HUES64 (cell line): ENCODE results near the gene MAPRE3.

Source experiments
- H3K27ac ChIP-seq: 2 replicates; pipeline ENCODE4 v1.7.0; 2013; ENCODE audit warnings: low read depth, low read length, inconsistent platforms
- H3K27me3 ChIP-seq: 2 replicates; pipeline ENCODE4 v1.6.1; 2013; ENCODE audit warnings: mild to moderate bottlenecking, low read length; ENCODE audit not compliant: insufficient read depth
- H3K36me3 ChIP-seq: 2 replicates; pipeline ENCODE4 v1.6.1; 2013; ENCODE audit warnings: mild to moderate bottlenecking, low read length; ENCODE audit not compliant: insufficient read depth
- H3K4me1 ChIP-seq: 2 replicates; pipeline ENCODE4 v1.6.1; 2013; ENCODE audit warnings: mild to moderate bottlenecking, low read length, moderate library complexity; ENCODE audit not compliant: insufficient read depth
- H3K4me3 ChIP-seq: 2 replicates; pipeline ENCODE4 v1.5.1; 2013; ENCODE audit warnings: mild to moderate bottlenecking, low read length, moderate library complexity
- H3K9ac ChIP-seq: 2 replicates; pipeline ENCODE4 v1.6.1; 2013; ENCODE audit warnings: mild to moderate bottlenecking, low read depth, low read length
- H3K9me3 ChIP-seq: 2 replicates; pipeline ENCODE4 v1.6.1; 2013; ENCODE audit warnings: low read depth, low read length; ENCODE audit not compliant: insufficient read depth
- WGBS: fragments of 150-250, 120-280 bp; methylation state at CpG from one replicate; pipeline ENCODE4 v1.1.7; 2013; ENCODE audit warnings: missing lambda C conversion rate; 5-methylcytosine and 5-hydroxymethylcytosine counted together

MAPRE3 gene

GRCh38 chr2:26951236-26951635 is 19.2 kb upstream of the MAPRE3 start:
- no peaks in the 10 kb centered on the region for H3K36me3 ChIP-seq
- 0 out of 2 replicates have a peak, but pooled peaks cover 3% of the 10 kb centered on the region for H3K4me1 ChIP-seq
- no peak overlapping the region for H3K4me3 ChIP-seq
- H3K9me3 ChIP-seq = no peaks in the 10 kb centered on the region
- H3K27me3 ChIP-seq = no peaks in the 10 kb centered on the region
- H3K9ac ChIP-seq = no peak overlapping the region
- no peak overlapping the region for H3K27ac ChIP-seq
- WGBS = 96% methylated on average over 3 of the region's 3 CpGs

- no peaks in the 10 kb centered on the region for H3K9me3 ChIP-seq
- no peak overlapping the region for H3K9ac ChIP-seq
- 0 out of 2 replicates have a peak, but pooled peaks cover 3% of the 10 kb centered on the region for H3K4me1 ChIP-seq
- H3K27ac ChIP-seq = no peak overlapping the region
- 55% methylated on average over 4 of the region's 4 CpGs for WGBS
- no peaks in the 10 kb centered on the region for H3K36me3 ChIP-seq
- H3K4me3 ChIP-seq = no peak overlapping the region
- no peaks in the 10 kb centered on the region for H3K27me3 ChIP-seq
Measured at GRCh38 chr2:26952374-26952773, 18.1 kb upstream of the MAPRE3 start.

GRCh38 chr2:26954135-26954534 is 16.3 kb upstream of the MAPRE3 start:
- no peaks in the 10 kb centered on the region for H3K27me3 ChIP-seq
- H3K4me1 ChIP-seq = 0 out of 2 replicates have a peak, but pooled peaks cover 3% of the 10 kb centered on the region
- H3K36me3 ChIP-seq = no peaks in the 10 kb centered on the region
- H3K4me3 ChIP-seq = no peak overlapping the region
- H3K9me3 ChIP-seq = no peaks in the 10 kb centered on the region
- no peak overlapping the region for H3K27ac ChIP-seq
- H3K9ac ChIP-seq = no peak overlapping the region
- 87% methylated on average over 4 of the region's 4 CpGs for whole genome bisulfite sequencing

- Histone ChIP-seq H3K36me3 (no peaks in the 10 kb centered on the region), H3K4me1 (0 out of 2 replicates have a peak, but pooled peaks cover 3% of the 10 kb centered on the region), H3K9ac (no peak overlapping the region), H3K27ac (no peak overlapping the region), H3K9me3 (no peaks in the 10 kb centered on the region), H3K27me3 (no peaks in the 10 kb centered on the region), H3K4me3 (no peak overlapping the region)
- 97% methylated on average over 2 of the region's 3 CpGs for WGBS
Measured at GRCh38 chr2:26957041-26957440, 13.4 kb upstream of the MAPRE3 start.

- H3K27me3 ChIP-seq = no peaks in the 10 kb centered on the region
Measured at GRCh38 chr2:26957534-26957933, 12.9 kb upstream of the MAPRE3 start.

GRCh38 chr2:26959331-26959730 is 11.1 kb upstream of the MAPRE3 start:
- WGBS = 97% methylated on average over 2 of the region's 2 CpGs
- Histone ChIP-seq H3K4me1 (no peaks in the 10 kb centered on the region), H3K9ac (no peak overlapping the region), H3K27me3 (no peaks in the 10 kb centered on the region), H3K4me3 (no peak overlapping the region), H3K27ac (no peak overlapping the region), H3K36me3 (no peaks in the 10 kb centered on the region), H3K9me3 (no peaks in the 10 kb centered on the region)

More at GRCh38 chr2:26957534-26957933, 12.9 kb upstream of the MAPRE3 start:
- H3K4me1 ChIP-seq = 0 out of 2 replicates have a peak, but pooled peaks cover 1% of the 10 kb centered on the region
- no peak overlapping the region for H3K4me3 ChIP-seq
- H3K9me3 ChIP-seq = no peaks in the 10 kb centered on the region
- no peaks in the 10 kb centered on the region for H3K36me3 ChIP-seq
- whole genome bisulfite sequencing = 85% methylated on average over 3 of the region's 3 CpGs
- H3K9ac ChIP-seq = no peak overlapping the region
- no peak overlapping the region for H3K27ac ChIP-seq

GRCh38 chr2:26964446-26965130 is 5.8 kb upstream of the MAPRE3 start:
- no peaks in the 10 kb centered on the region for H3K36me3 ChIP-seq
- H3K9ac ChIP-seq = no peak overlapping the region
- no peak overlapping the region for H3K4me3 ChIP-seq
- WGBS = 58% methylated on average over 3 of the region's 3 CpGs
- H3K4me1 ChIP-seq = no peaks in the 10 kb centered on the region
- H3K27ac ChIP-seq = no peak overlapping the region
- H3K9me3 ChIP-seq = no peaks in the 10 kb centered on the region
- H3K27me3 ChIP-seq = peaks cover 20% of the 10 kb centered on the region

- no peaks in the 10 kb centered on the region for H3K36me3 ChIP-seq
- H3K4me3 ChIP-seq = no peak overlapping the region
- no peak overlapping the region for H3K27ac ChIP-seq
- 74% methylated on average over 3 of the region's 3 CpGs for WGBS
- H3K9me3 ChIP-seq = no peaks in the 10 kb centered on the region
- H3K4me1 ChIP-seq = peaks cover 6% of the 10 kb centered on the region; the same call in 1 of the 2 replicates
- H3K9ac ChIP-seq = no peak overlapping the region
- H3K27me3 ChIP-seq = peaks cover 42% of the 10 kb centered on the region
Measured at GRCh38 chr2:26968001-26968400, 2.4 kb upstream of the MAPRE3 start.

GRCh38 chr2:26969077-26969844 is 1.2 kb upstream of the MAPRE3 start:
- H3K9me3 ChIP-seq = no peaks in the 10 kb centered on the region
- no peaks in the 10 kb centered on the region for H3K36me3 ChIP-seq
- 83% methylated on average over 10 of the region's 10 CpGs for WGBS
- no peak overlapping the region for H3K9ac ChIP-seq
- H3K4me1 ChIP-seq = peaks cover 6% of the 10 kb centered on the region; the same call in 1 of the 2 replicates
- no peak overlapping the region for H3K27ac ChIP-seq
- H3K4me3 ChIP-seq = no peak overlapping the region
- peaks cover 44% of the 10 kb centered on the region for H3K27me3 ChIP-seq

GRCh38 chr2:26970928-26971627 is 641 bp downstream of the MAPRE3 start:
- Histone ChIP-seq H3K9ac (no peak overlapping the region), H3K9me3 (no peaks in the 10 kb centered on the region), H3K4me1 (peaks cover 16% of the 10 kb centered on the region), H3K4me3 (peak overlapping the region; percentile 52), H3K36me3 (no peaks in the 10 kb centered on the region), H3K27me3 (peaks cover 44% of the 10 kb centered on the region), H3K27ac (no peak overlapping the region)
- 3% methylated on average over 33 of the region's 34 CpGs for WGBS
